Calu3 (cell line): Measurements from ENCODE around the gene PUM1. TPM values are rescaled to one million over a fixed set of nuclear protein-coding genes. Genes with fewer than 3 reads are reported as not detected.

ENCODE experiments used
- BruUV-seq: library from RNA; stranded (reverse); fragments of 400-500 nt; replicated peaks from 2 replicates; lab custom pipeline; 2021; lab: Mats Ljungman, UMichigan
- CTCF ChIA-PET: fragments of 300-600 bp; sonication (Branson Sonifier 250); formaldehyde crosslinking; loops from one replicate; lab custom pipeline; 2022; ENCODE audit warnings: antibody characterized with exemption; lab: Charles Lee
- DNase-seq: peaks from one replicate; pipeline ENCODE4 v3.0.0; 2022
- H3K27ac Mint-ChIP-seq: one replicate; pipeline ENCODE4 v1.8.0; 2022; ENCODE audit warnings: mixed read lengths; ENCODE audit not compliant: unreplicated experiment
- H3K27me3 Mint-ChIP-seq: one replicate; pipeline ENCODE4 v1.8.0; 2022; ENCODE audit warnings: mixed read lengths; ENCODE audit not compliant: unreplicated experiment
- H3K36me3 Mint-ChIP-seq: one replicate; pipeline ENCODE4 v1.8.0; 2022; ENCODE audit warnings: mild to moderate bottlenecking, moderate library complexity, mixed read lengths; ENCODE audit not compliant: insufficient read depth, unreplicated experiment
- H3K4me1 Mint-ChIP-seq: one replicate; pipeline ENCODE4 v1.8.0; 2022; ENCODE audit warnings: mild to moderate bottlenecking, low read depth, mixed read lengths; ENCODE audit not compliant: unreplicated experiment
- H3K4me3 Mint-ChIP-seq: one replicate; pipeline ENCODE4 v1.8.0; 2022; ENCODE audit warnings: mild to moderate bottlenecking, low read depth, moderate library complexity, mixed read lengths; ENCODE audit not compliant: unreplicated experiment
- H3K9me3 Mint-ChIP-seq: one replicate; pipeline ENCODE4 v1.8.0; 2022; ENCODE audit warnings: low read depth, mixed read lengths; ENCODE audit not compliant: unreplicated experiment
- intact Hi-C: fragments of 100-400 bp; cut with micrococcal nuclease; formaldehyde crosslinking; loops from one replicate; pipeline ENCODE4 v1.10.0; 2022; ENCODE audit not compliant: unreplicated experiment
- total RNA-seq: library from RNA; stranded (reverse); gene quantifications from 2 replicates; pipeline ENCODE4 v1.2.3, GENCODE V29; 2022
- TF ChIP-seq, protein P1 (sequence below): fragments of 200-600 bp; IDR thresholded peaks from one replicate; pipeline ENCODE4 v1.8.0; 2022; ENCODE audit warnings: antibody characterized with exemption; ENCODE audit not compliant: unreplicated experiment

PUM1 gene
- total RNA-seq, 1 experiment from 2014 or later: 163 TPM

DNA sequence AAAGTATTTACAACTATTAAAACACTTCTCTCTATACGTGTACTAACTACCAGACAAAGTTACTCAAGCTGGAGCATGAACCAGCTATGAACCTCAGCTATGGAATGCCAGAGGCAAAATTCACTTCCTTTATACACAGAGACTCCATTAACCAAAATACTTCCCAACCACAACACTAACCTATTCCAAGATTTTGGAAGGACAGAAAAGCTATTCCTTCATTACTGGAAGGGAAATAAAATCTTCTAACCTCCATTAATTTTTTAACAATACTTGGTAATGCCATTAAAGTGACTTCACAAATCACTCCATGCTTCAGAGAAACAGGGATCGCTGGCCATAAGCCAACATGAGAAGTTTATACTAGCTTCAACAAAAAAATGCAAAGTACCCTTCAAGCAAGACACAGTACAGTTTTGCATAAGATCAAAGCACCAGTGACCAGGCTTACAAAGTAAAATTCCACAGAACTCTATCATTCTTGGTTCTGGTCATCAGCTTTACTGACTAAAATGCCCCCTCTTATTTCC, 58.0 kb downstream of the PUM1 start:
- H3K27me3 Mint-ChIP-seq: no peaks in the 10 kb centered on the region
- H3K36me3 Mint-ChIP-seq: peaks cover 51% of the 10 kb centered on the region
- no TSS peak for BruUV-seq
- intact Hi-C loops: no loop called here
- peak overlapping the region; percentile 70 for H3K27ac Mint-ChIP-seq
- H3K4me3 Mint-ChIP-seq: peak overlapping the region; percentile 36
- H3K9me3 Mint-ChIP-seq: no peaks in the 10 kb centered on the region
- H3K4me1 Mint-ChIP-seq: peaks cover 40% of the 10 kb centered on the region
- DNase-seq: no peak
- CTCF ChIA-PET: interaction anchor here (0.6 kb wide), 1 partner anchor 98 kb away, joined by 4 read pairs; no protein-coding TSS in a partner anchor
- TF ChIP-seq, protein P1, sequence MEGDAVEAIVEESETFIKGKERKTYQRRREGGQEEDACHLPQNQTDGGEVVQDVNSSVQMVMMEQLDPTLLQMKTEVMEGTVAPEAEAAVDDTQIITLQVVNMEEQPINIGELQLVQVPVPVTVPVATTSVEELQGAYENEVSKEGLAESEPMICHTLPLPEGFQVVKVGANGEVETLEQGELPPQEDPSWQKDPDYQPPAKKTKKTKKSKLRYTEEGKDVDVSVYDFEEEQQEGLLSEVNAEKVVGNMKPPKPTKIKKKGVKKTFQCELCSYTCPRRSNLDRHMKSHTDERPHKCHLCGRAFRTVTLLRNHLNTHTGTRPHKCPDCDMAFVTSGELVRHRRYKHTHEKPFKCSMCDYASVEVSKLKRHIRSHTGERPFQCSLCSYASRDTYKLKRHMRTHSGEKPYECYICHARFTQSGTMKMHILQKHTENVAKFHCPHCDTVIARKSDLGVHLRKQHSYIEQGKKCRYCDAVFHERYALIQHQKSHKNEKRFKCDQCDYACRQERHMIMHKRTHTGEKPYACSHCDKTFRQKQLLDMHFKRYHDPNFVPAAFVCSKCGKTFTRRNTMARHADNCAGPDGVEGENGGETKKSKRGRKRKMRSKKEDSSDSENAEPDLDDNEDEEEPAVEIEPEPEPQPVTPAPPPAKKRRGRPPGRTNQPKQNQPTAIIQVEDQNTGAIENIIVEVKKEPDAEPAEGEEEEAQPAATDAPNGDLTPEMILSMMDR: no peak

DNA sequence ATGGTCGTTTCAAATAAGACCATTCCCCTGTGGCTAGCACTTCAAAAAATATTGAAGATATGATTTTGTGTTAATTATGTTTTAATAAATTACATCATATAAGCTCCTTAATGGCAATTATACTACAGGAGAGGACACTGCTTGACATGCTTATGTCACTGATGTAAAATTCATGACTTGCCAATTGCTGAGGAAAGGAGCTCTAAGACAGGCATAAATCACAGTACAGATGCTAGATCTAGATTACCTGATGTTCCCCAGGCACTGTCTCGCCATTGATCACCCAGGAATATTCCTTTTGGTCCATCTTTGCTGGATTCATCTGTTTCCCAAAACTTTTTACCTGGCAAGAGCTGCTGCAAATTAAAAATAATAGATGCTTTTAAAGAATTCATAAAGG, 58.8 kb downstream of the PUM1 start:
- Mint-ChIP-seq H3K27ac (no peak overlapping the region), H3K4me3 (no peak overlapping the region), H3K27me3 (no peaks in the 10 kb centered on the region), H3K9me3 (no peaks in the 10 kb centered on the region), H3K36me3 (peaks cover 59% of the 10 kb centered on the region), H3K4me1 (peaks cover 32% of the 10 kb centered on the region)
- CTCF ChIA-PET: interaction anchor here (0.6 kb wide), 1 partner anchor 97 kb away, joined by 4 read pairs; no protein-coding TSS in a partner anchor
- intact Hi-C loops: loop anchor here (1.0 kb wide), 1 partner anchor 8 kb away; no protein-coding TSS in a partner anchor
- TF ChIP-seq, protein P1: no peak
- no TSS peak for BruUV-seq
- no peak for DNase-seq

DNA sequence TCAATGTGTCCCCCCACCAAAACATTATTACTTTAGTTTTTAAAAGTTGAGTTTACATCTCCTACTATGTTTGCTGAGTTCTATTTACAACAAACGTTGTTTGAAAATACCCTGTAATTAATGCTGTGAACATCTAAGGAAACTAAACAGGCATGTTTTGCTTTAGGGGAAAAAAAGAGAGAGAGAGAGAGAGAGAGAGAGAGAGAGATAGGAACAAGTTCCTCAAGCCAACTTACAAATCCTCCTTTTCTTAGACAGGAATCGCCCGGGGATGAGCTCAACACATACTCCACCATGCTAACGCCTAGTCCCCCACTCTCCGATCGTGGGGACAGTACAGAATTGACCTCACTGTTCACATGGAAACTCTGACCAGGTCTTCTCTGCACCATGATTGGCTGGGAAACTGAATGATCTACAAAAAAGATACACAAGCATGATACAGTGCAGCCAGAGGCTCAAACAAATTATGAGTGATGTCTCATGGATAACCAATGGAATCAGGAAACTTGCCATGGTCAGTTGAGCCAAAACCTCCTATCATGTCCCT, 59.8 kb downstream of the PUM1 start:
- Mint-ChIP-seq H3K9me3 (no peaks in the 10 kb centered on the region), H3K36me3 (peaks cover 62% of the 10 kb centered on the region), H3K27ac (no peak overlapping the region), H3K4me3 (no peak overlapping the region), H3K4me1 (peaks cover 24% of the 10 kb centered on the region), H3K27me3 (no peaks in the 10 kb centered on the region)
- CTCF ChIA-PET: no interaction called here
- TF ChIP-seq, protein P1: no peak
- DNase-seq: no peak
- BruUV-seq: no TSS peak
- intact Hi-C loops: loop anchor here (1.0 kb wide), 1 partner anchor 7 kb away; no protein-coding TSS in a partner anchor

DNA sequence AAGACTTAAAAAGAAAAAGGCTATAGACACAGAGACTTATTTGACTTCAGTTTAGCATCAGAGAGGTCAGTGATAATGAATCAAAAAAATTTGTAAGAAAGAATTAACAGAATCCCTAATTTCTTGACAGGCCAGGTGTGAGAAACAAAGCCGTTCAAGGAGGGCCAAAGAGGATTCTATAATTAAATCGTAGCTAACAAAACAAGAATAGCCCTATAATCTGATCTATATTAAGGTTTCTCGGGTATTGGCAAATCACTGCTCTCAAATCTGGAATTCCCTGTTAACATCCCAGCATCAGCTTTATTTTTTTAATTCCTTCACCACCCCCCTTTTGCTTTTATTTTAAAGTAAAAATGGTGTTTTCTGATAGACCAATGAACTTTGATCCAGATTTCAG, 60.3 kb downstream of the PUM1 start:
- TF ChIP-seq, protein P1: no peak
- Mint-ChIP-seq H3K27me3 (no peaks in the 10 kb centered on the region), H3K4me3 (no peak overlapping the region), H3K36me3 (peaks cover 57% of the 10 kb centered on the region), H3K9me3 (no peaks in the 10 kb centered on the region), H3K27ac (no peak overlapping the region), H3K4me1 (peaks cover 19% of the 10 kb centered on the region)
- BruUV-seq: TSS peak; percentile 10
- intact Hi-C loops: no loop called here
- CTCF ChIA-PET: no interaction called here
- no peak for DNase-seq
